ENCODE results near the gene PGAM2.

The PGAM2 gene

DNA sequence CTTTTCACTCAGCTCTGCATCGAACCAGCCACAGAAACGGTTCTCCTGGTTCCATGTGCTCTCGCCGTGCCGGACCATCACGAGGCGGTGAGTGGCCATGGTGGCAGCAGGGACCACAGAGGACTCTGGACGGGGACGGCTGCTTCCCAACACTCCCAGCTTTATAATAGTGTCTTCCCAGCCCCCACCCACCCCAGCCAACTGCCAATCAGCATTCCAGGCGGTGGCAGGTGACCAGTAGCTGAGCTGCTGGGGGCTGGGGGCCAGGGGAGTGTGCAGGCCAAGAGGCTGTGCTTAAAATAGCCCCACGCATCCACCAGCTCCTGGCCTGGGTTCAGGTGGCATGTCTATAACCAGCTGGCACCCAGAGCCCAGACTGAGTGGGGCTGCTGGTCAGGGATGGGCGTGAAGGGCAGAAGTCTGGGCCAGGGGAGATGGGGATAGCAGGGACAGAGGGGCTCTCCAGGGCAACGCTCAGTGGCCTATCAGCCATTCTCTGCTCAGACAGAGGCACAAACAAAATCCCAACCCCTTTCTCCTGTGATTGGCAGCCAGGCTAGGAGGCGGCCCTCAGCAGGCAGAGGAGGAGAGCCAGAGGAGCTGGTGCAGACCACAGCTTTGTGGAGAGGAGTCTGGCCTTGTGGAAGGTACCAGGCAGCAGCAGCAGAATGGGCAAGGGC lies at the start of gene PGAM2:
PGAM2 (minus strand) TSS at position 137 of the 680 bp plus-strand sequence; CDS start at position 99, 38 bp downstream.
- H3K27me3 ChIP-seq (ENCODE audit: control insufficient read depth, insufficient read depth, low read length) = peaks cover 13% of the 10 kb centered on the region
- H3K9me3 ChIP-seq (ENCODE audit: control insufficient read depth, low read length) = no peaks in the 10 kb centered on the region
- peaks cover 12% of the 10 kb centered on the region for H3K4me1 ChIP-seq (ENCODE audit: control insufficient read depth, insufficient read depth, low read length)
- peaks cover 5% of the 10 kb centered on the region for H3K36me3 ChIP-seq (ENCODE audit: control insufficient read depth, insufficient read depth, low read length)
- H3K4me3 ChIP-seq (ENCODE audit: low read length) = no peak within 1 kb of the TSS
- H3K9ac ChIP-seq (ENCODE audit: low read length) = no peak within 1 kb of the TSS

GRCh38 chr7:44114586-44115310 lies 49.4 kb upstream of the PGAM2 start:
- Histone ChIP-seq H3K4me1 (ENCODE audit: control insufficient read depth, insufficient read depth, low read length) (no peaks in the 10 kb centered on the region), H3K4me3 (ENCODE audit: low read length) (no peak overlapping the region), H3K36me3 (ENCODE audit: control insufficient read depth, insufficient read depth, low read length) (peaks cover 5% of the 10 kb centered on the region), H3K9me3 (ENCODE audit: control insufficient read depth, low read length) (no peaks in the 10 kb centered on the region), H3K9ac (ENCODE audit: low read length) (no peak overlapping the region), H3K27me3 (ENCODE audit: control insufficient read depth, insufficient read depth, low read length) (no peaks in the 10 kb centered on the region)

DNA sequence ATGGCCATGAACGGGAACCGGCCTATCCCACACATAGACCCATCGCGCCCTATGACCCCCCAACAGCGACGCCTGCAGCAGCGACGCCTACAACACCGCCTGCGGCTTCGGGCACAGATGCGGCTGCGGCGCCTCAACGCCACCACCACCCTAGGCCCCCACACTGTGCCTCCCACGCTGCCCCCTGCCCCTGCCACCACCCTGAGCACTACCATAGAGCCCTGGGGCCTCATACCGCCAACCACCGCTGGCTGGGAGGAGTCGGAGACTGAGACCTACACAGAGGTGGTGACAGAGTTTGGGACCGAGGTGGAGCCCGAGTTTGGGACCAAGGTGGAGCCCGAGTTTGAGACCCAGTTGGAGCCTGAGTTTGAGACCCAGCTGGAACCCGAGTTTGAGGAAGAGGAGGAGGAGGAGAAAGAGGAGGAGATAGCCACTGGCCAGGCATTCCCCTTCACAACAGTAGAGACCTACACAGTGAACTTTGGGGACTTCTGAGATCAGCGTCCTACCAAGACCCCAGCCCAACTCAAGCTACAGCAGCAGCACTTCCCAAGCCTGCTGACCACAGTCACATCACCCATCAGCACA lies 48.5 kb upstream of the PGAM2 start:
- Histone ChIP-seq H3K9ac (ENCODE audit: low read length) (no peak overlapping the region), H3K36me3 (ENCODE audit: control insufficient read depth, insufficient read depth, low read length) (peaks cover 5% of the 10 kb centered on the region), H3K4me1 (ENCODE audit: control insufficient read depth, insufficient read depth, low read length) (no peaks in the 10 kb centered on the region), H3K27me3 (ENCODE audit: control insufficient read depth, insufficient read depth, low read length) (no peaks in the 10 kb centered on the region), H3K9me3 (ENCODE audit: control insufficient read depth, low read length) (no peaks in the 10 kb centered on the region), H3K4me3 (ENCODE audit: low read length) (no peak overlapping the region)

- Histone ChIP-seq H3K36me3 (ENCODE audit: control insufficient read depth, insufficient read depth, low read length) (peaks cover 5% of the 10 kb centered on the region), H3K27me3 (ENCODE audit: control insufficient read depth, insufficient read depth, low read length) (no peaks in the 10 kb centered on the region), H3K4me1 (ENCODE audit: control insufficient read depth, insufficient read depth, low read length) (no peaks in the 10 kb centered on the region), H3K9me3 (ENCODE audit: control insufficient read depth, low read length) (no peaks in the 10 kb centered on the region), H3K9ac (ENCODE audit: low read length) (no peak overlapping the region), H3K4me3 (ENCODE audit: low read length) (no peak overlapping the region)
Observed at GRCh38 chr7:44112997-44113763, 47.8 kb upstream of the PGAM2 start.

GRCh38 chr7:44112231-44112996 lies 47.0 kb upstream of the PGAM2 start:
- Histone ChIP-seq H3K9ac (ENCODE audit: low read length) (no peak overlapping the region), H3K27me3 (ENCODE audit: control insufficient read depth, insufficient read depth, low read length) (no peaks in the 10 kb centered on the region), H3K9me3 (ENCODE audit: control insufficient read depth, low read length) (no peaks in the 10 kb centered on the region), H3K4me3 (ENCODE audit: low read length) (no peak overlapping the region), H3K36me3 (ENCODE audit: control insufficient read depth, insufficient read depth, low read length) (peaks cover 5% of the 10 kb centered on the region), H3K4me1 (ENCODE audit: control insufficient read depth, insufficient read depth, low read length) (no peaks in the 10 kb centered on the region)

- Histone ChIP-seq H3K27me3 (ENCODE audit: control insufficient read depth, insufficient read depth, low read length) (no peaks in the 10 kb centered on the region), H3K9me3 (ENCODE audit: control insufficient read depth, low read length) (no peaks in the 10 kb centered on the region), H3K9ac (ENCODE audit: low read length) (no peak overlapping the region), H3K4me3 (ENCODE audit: low read length) (no peak overlapping the region), H3K4me1 (ENCODE audit: control insufficient read depth, insufficient read depth, low read length) (no peaks in the 10 kb centered on the region), H3K36me3 (ENCODE audit: control insufficient read depth, insufficient read depth, low read length) (peaks cover 5% of the 10 kb centered on the region)
Observed at GRCh38 chr7:44111761-44112160, 46.4 kb upstream of the PGAM2 start.

DNA sequence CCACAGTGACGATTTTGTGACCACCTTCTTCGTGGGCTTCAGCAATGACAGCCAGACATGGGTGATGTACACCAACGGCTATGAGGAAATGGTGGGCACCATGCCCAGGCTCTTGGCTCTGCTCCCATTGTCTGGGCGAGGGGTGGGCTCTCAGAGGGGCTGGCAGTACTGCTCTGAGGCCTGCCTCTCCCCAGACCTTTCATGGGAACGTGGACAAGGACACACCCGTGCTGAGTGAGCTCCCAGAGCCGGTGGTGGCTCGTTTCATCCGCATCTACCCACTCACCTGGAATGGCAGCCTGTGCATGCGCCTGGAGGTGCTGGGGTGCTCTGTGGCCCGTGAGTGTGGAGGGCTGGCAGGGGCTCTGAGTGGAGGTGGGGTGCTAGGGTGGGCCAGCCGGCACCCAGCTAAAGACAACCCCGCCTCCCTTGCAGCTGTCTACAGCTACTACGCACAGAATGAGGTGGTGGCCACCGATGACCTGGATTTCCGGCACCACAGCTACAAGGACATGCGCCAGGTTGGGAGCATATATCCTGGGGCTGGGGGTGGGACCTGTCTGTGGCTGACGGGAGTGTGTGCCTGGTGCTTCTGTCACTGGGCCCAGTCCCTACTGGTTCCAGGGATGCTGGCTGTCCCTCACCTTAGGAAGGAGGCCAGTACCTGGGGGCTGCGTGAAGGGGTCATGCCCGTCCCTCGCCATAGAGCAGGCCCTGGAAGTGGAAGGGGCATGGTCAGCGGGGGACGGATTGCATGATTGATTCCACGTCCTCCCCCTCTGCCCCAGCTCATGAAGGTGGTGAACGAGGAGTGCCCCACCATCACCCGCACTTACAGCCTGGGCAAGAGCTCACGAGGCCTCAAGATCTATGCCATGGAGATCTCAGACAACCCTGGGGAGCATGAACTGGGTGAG lies 45.6 kb upstream of the PGAM2 start:
- Histone ChIP-seq H3K36me3 (ENCODE audit: control insufficient read depth, insufficient read depth, low read length) (peaks cover 5% of the 10 kb centered on the region), H3K27me3 (ENCODE audit: control insufficient read depth, insufficient read depth, low read length) (peaks cover 2% of the 10 kb centered on the region), H3K9me3 (ENCODE audit: control insufficient read depth, low read length) (no peaks in the 10 kb centered on the region), H3K4me3 (ENCODE audit: low read length) (no peak overlapping the region), H3K4me1 (ENCODE audit: control insufficient read depth, insufficient read depth, low read length) (no peaks in the 10 kb centered on the region), H3K9ac (ENCODE audit: low read length) (no peak overlapping the region)

GRCh38 chr7:44109991-44110390 lies 44.6 kb upstream of the PGAM2 start:
- H3K9me3 ChIP-seq (ENCODE audit: control insufficient read depth, low read length) = no peaks in the 10 kb centered on the region
- H3K4me1 ChIP-seq (ENCODE audit: control insufficient read depth, insufficient read depth, low read length) = no peaks in the 10 kb centered on the region
- peaks cover 11% of the 10 kb centered on the region for H3K27me3 ChIP-seq (ENCODE audit: control insufficient read depth, insufficient read depth, low read length)
- H3K9ac ChIP-seq (ENCODE audit: low read length) = no peak overlapping the region
- H3K36me3 ChIP-seq (ENCODE audit: control insufficient read depth, insufficient read depth, low read length) = peaks cover 5% of the 10 kb centered on the region
- H3K4me3 ChIP-seq (ENCODE audit: low read length) = no peak overlapping the region

GRCh38 chr7:44108768-44109750 lies 43.7 kb upstream of the PGAM2 start:
- no peak overlapping the region for H3K4me3 ChIP-seq (ENCODE audit: low read length)
- H3K9me3 ChIP-seq (ENCODE audit: control insufficient read depth, low read length) = no peaks in the 10 kb centered on the region
- H3K36me3 ChIP-seq (ENCODE audit: control insufficient read depth, insufficient read depth, low read length) = peaks cover 2% of the 10 kb centered on the region
- H3K27me3 ChIP-seq (ENCODE audit: control insufficient read depth, insufficient read depth, low read length) = peaks cover 20% of the 10 kb centered on the region
- no peaks in the 10 kb centered on the region for H3K4me1 ChIP-seq (ENCODE audit: control insufficient read depth, insufficient read depth, low read length)
- H3K9ac ChIP-seq (ENCODE audit: low read length) = no peak overlapping the region

Data from mucosa of stomach (tissue), 1 donor.